ENCODE results near the gene TJP2. TPM values are rescaled to one million over a fixed set of nuclear protein-coding genes. Genes with fewer than 3 reads are reported as not detected.

Gene TJP2
- total RNA-seq, 1 experiment from 2014 or later, result 106 TPM

- Histone ChIP-seq H3F3A (ENCODE audit: low read length, unreplicated experiment) (no peaks in the 10 kb centered on the region), H3K9ac (ENCODE audit: low read length) (no peak overlapping the region), H3K36me3 (ENCODE audit: low read depth, low read length) (no peaks in the 10 kb centered on the region), H3K4me1 (ENCODE audit: insufficient read depth, low read length) (0 out of 2 replicates have a peak, but pooled peaks cover 4% of the 10 kb centered on the region), H2AFZ (ENCODE audit: low read length) (no peak overlapping the region), H3K4me3 (ENCODE audit: low read length) (no peak overlapping the region), H3K79me2 (ENCODE audit: low read length) (peaks cover 78% of the 10 kb centered on the region), H3K27ac (ENCODE audit: low read length) (no peak overlapping the region), H4K20me1 (ENCODE audit: low read length) (no peaks in the 10 kb centered on the region), H3K27me3 (ENCODE audit: low read length) (no peaks in the 10 kb centered on the region), H3K9me2 (replicated peaks; ENCODE audit: low read length) (no peaks in the 10 kb centered on the region), H3K9me3 (ENCODE audit: low read length) (no peaks in the 10 kb centered on the region), H3K4me2 (ENCODE audit: low read length) (no peak overlapping the region)
- no TSS peak for BruUV-seq (replicated peaks)
- DNase-seq (no peak), ATAC-seq (no peak)
- TF ChIP-seq, protein P1, sequence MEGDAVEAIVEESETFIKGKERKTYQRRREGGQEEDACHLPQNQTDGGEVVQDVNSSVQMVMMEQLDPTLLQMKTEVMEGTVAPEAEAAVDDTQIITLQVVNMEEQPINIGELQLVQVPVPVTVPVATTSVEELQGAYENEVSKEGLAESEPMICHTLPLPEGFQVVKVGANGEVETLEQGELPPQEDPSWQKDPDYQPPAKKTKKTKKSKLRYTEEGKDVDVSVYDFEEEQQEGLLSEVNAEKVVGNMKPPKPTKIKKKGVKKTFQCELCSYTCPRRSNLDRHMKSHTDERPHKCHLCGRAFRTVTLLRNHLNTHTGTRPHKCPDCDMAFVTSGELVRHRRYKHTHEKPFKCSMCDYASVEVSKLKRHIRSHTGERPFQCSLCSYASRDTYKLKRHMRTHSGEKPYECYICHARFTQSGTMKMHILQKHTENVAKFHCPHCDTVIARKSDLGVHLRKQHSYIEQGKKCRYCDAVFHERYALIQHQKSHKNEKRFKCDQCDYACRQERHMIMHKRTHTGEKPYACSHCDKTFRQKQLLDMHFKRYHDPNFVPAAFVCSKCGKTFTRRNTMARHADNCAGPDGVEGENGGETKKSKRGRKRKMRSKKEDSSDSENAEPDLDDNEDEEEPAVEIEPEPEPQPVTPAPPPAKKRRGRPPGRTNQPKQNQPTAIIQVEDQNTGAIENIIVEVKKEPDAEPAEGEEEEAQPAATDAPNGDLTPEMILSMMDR (conservative IDR thresholded peaks at IDR 0.05; ENCODE audit: low read depth, low read length), result no peak
- TF ChIP-seq EZH2 (IDR thresholded peaks at IDR 0.05; ENCODE audit: low read length, unreplicated experiment) (no peak), EZH2phosphoT487 (IDR thresholded peaks at IDR 0.05; ENCODE audit: borderline replicate concordance, low read length) (no peak)
- CTCF ChIA-PET, result no interaction called here
- POLR2A ChIA-PET (ENCODE audit: unreplicated experiment), result interaction anchor here (0.6 kb wide), 1 partner anchor 28 kb away, joined by 4 read pairs; no protein-coding TSS in a partner anchor
- intact Hi-C loops (cut with micrococcal nuclease), result loop anchor here (5.0 kb wide), 2 partner anchors 73 to 88 kb away; no protein-coding TSS in a partner anchor
Measured at GRCh38 chr9:69194702-69195418, 20.8 kb downstream of the TJP2 start.

- CTCF ChIA-PET, result no interaction called here
- no peak for DNase-seq
Measured at GRCh38 chr9:69195668-69196067, 21.6 kb downstream of the TJP2 start.

More at GRCh38 chr9:69195668-69196067, 21.6 kb downstream of the TJP2 start:
- Histone ChIP-seq H3K36me3 (ENCODE audit: low read depth, low read length) (no peaks in the 10 kb centered on the region), H3F3A (ENCODE audit: low read length, unreplicated experiment) (no peaks in the 10 kb centered on the region), H3K9me3 (ENCODE audit: low read length) (no peaks in the 10 kb centered on the region), H2AFZ (ENCODE audit: low read length) (no peak overlapping the region), H3K27ac (ENCODE audit: low read length) (no peak overlapping the region), H4K20me1 (ENCODE audit: low read length) (no peaks in the 10 kb centered on the region), H3K4me1 (ENCODE audit: insufficient read depth, low read length) (0 out of 2 replicates have a peak, but pooled peaks cover 4% of the 10 kb centered on the region), H3K79me2 (ENCODE audit: low read length) (peaks cover 80% of the 10 kb centered on the region), H3K9me2 (replicated peaks; ENCODE audit: low read length) (no peaks in the 10 kb centered on the region), H3K27me3 (ENCODE audit: low read length) (no peaks in the 10 kb centered on the region), H3K4me3 (ENCODE audit: low read length) (no peak overlapping the region), H3K4me2 (ENCODE audit: low read length) (no peak overlapping the region), H3K9ac (ENCODE audit: low read length) (no peak overlapping the region)
- POLR2A ChIA-PET (ENCODE audit: unreplicated experiment), result no interaction called here
- no peak for ATAC-seq
- intact Hi-C loops (cut with micrococcal nuclease), result no loop called here
- TF ChIP-seq, protein P1 (conservative IDR thresholded peaks at IDR 0.05; ENCODE audit: low read depth, low read length), result no peak
- TF ChIP-seq EZH2phosphoT487 (IDR thresholded peaks at IDR 0.05; ENCODE audit: borderline replicate concordance, low read length) (no peak), EZH2 (IDR thresholded peaks at IDR 0.05; ENCODE audit: low read length, unreplicated experiment) (no peak)
- no TSS peak for BruUV-seq (replicated peaks)

All from PC-3 (cell line).